TTC549 (cell line): ENCODE measurements around the gene CAMTA1.

Experiments used
- FAIRE-seq: peaks from 2 replicates; lab custom pipeline; 2012; peaks lifted over from hg19 to GRCh38; lab: Jason Lieb, UNC

CAMTA1 gene

DNA sequence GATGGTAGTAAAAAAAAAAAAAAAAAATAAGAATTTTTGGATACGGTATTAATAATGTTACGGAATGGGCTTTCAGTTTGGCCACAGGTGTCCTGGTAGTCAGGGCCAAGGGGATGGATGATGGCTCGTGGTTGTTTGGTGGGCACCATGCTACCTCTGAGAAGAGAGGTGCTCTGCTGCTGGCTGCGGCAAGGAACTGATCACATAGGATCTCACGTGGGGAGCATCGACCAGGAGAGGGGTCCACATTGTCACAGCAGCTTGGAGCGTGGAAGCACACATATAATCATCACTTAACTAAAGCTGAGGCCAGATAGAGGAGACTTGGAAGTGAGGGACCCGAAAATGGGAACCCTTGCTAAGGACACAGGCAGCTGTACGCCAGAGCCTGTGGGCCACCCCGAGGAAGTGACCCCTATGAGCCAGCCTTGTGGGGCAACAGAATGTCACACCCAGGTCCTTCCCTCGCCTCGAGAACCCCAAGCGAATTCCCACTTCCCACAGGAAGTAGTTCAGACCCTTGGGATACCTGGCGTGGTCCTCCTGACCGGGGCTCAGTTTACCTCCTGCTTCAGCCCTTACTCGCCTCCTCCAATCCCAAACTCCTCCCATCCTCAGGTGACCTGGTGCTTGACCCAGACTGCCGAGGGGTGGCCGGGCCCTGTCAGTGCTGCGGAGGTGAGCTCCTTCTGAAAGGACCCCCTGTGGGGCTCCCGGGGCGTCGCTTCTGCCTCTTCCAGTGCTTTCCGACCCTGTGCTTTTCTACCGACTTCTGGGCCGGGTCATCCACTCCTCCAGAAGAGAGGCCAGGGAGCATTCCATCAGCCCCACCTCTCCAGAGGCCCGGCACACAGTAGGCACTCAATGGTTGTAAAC, 222.0 kb downstream of the CAMTA1 start:
- FAIRE-seq, result no peak

DNA sequence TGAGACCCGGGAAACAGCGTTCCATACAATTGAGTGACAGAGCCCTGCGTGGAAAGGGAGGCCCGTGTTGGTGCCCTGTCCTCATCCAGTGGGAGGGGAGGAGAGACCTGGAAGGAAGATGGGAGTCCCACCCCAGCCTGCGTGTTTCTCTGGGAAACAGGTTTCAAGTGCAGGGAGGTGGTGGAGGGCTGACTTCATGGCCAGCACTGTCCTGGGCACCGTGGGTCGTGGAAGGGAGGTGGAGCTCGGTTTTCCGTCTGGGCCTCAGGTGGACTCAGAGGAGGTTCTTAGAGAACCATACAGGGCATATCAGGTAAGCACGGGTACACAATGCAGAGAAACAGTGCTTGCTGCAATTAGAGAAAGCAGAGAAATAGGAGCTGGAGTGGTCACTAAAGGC, 222.6 kb downstream of the CAMTA1 start:
- no peak for FAIRE-seq

DNA sequence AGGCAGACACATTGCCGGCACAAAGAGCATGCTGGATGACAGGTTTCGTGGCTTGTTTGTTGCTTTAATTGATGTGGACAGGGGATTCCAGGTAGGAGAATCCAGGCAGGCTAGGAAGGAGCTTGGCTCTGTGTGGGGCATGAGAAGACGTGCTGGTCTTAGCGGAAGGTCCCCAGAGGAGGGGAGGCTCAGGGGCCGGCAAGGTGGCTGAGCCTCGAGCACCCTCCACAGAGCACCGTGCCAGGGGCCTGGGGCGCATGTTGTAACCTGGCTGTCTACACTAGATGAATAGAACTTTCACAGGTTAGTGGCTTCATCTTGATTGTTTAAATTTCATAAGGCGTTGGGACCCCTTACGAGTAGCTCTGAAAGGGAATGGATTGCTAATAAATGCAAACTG, 223.1 kb downstream of the CAMTA1 start:
- no peak for FAIRE-seq

DNA sequence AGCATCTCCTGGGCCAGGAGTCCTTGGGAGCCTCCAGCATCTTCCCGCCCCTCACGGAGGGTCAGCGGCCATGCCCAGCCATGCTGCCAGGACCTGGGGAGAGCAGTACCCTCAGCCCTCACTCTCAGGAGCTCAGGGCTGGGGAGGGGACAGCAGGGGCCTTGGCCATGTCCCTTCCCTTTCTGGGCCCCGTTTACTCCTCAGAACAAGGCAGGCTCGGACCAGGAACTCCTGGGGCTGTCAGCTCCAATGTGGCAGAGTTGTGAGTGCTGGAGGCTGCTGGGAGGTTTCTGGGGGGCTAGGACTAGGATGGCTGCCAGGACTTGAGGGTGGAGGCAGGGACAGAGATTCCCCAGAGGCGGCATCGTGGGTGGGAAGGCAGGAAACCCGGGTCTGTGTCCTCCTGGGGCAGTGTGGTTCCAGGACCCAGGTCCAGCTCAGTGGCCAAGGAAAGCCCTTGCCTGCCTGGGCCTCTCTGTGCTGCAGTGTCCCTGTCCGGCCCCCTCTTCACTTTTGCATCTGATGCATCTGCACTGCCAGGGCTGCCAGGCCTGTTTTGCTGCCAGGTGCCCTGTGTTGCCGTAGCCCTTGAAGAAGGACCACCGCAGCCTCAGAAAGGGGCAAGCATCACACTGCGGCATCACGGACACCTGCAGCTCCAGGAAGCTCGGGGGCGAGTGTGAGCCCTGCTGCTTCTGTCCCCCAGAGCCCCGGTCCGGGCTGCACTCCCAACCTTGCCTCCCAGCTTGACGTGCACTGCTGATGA, 223.9 kb downstream of the CAMTA1 start:
- no peak for FAIRE-seq

DNA sequence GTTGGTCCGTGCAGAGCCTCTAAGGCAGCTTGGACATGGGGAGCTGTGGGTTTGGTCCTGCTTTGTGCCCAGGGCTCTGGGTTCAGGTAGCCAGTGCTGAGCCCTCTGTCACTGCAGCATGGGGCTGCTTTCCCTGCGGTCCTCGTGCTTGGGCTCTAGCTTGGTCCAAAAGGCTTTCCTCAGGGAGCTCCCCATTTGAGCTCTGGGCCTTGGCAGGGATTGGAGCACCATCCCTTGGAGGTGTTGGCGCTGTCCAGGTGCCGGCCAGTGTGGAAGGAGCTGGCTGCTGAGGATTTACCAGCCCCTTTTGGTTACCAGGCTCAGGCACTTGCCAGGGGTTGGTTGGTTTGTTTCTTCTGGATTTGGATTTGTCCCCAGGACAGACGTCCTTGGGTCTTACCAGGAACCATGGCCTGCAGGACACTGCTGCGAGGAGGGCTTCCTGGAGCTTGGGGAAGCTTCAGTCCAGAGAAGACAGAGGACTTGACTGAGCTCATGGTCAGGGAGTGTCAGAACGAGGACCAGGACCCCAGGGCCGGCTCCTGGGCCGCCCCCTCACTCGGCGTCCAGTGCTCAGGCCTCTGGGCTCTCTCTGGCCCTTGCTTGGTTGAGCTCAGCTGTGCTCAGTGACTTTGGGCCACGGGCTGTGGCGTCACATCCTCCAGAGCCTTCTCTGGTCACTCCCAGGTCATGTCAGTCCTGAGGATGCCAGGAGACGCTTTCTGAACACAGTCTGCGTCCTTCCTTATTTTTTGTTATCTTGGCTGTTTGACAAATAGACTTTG, 224.7 kb downstream of the CAMTA1 start:
- no peak for FAIRE-seq

DNA sequence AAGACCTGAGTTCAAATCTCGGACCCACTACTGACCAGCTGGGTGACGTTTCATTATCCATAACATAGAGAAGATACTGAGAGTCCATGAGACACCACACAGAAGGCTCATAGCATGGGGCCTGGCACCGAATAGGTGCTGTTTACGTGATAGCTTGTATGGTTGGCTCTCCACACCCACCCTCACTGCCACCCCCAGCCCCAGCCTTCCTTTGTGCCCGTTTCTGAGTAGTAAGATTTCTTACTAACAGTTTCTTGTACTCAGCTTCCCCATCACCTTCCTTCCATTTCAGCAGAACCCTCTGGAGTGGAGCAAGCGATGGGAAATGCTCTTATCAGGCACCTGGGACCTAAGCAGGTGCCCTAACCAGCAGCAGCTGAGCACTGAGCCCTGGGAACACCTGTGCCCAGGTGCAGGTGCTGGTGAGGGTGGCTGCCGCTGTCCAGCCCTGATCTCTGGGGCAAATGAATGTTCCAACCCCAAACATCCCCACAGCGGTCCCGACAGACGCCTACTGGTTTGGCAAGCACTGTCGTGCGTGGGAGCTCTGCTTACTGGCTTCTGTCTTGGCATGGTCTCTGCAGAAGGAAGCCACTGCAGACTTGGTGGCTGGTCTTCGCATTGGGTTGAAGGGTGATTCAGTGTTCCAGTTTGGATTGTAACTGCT, 225.4 kb downstream of the CAMTA1 start:
- no peak for FAIRE-seq

DNA sequence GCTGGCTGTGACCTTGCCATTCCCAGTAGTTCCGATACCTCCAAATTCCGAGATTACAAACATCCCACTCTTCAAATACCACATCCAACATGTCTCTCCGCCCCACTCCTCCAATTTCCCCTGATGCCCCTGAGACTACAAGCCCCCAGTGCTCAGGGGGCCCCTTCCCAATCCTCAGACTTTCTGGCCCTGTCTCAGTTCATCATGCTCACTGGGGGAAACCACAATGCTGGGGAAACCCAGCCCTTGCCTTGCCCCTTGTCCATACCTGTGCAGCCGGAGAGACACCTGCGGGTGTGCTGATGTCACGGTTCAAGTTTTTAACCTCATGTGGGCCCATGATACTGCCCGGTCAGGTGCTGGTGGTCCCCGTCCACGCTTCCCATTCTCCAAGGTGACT, 226.6 kb downstream of the CAMTA1 start:
- no peak for FAIRE-seq

DNA sequence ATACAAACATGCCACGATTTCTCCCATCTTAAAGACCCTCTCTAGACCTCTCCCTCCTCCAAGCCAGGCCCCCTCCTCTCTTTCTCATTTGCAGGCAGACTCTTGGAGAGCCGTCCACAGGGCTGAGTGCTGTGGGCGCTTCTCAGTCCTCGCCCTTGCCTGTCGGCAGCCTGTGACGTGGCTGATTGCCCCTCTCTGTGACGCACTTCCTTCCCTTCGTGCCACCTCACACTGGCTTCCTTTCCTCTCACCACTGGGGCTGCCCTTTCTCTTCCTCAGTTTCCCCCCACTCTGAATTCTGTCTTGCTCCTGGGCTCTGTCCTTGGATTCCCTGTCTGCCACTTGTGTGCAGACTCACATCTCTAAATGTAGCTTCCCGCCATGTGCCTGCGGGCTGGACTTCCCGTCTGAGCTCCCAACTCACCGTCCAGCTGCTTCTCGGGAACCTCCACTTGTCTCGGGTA, 227.2 kb downstream of the CAMTA1 start:
- no peak for FAIRE-seq

DNA sequence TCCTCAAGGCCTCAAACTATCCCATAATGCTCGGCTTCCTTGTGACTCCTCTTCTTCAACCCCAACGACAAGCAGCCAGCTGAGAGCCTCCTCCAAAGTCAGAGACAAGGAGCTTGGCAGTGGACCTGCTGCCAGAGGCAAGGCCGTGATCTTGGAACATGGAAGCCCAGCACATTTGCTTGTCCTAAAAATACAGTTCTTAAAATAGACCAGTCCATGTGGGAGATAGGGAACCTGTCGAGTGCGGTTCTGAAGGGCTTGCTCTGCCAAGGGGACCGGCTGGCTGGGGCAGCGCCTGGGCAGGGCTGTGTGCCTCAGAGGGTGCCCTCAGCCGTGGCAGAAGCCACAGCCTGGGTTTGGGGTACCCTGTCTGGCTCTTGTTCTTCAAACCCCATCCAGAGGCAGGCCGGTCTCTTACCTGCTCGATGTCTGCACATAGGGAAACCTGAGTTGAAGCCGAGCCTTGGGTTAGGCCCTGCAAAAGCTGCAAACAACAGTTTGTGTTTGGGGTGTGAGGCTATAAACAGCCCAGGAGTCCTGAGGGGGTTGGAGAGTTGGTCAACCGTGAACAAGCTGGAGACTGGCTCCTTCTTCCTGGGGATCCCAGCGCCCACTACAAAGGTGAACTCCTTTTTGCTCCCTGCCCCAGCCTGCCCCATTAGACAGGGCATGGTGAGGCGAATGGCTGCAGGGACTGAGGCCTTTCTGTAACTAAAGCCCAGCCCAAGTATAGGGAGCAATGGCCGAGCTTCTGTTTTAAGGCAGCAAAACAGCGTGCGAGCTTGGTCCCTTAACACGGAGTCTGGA, 228.8 kb downstream of the CAMTA1 start:
- FAIRE-seq, result no peak

DNA sequence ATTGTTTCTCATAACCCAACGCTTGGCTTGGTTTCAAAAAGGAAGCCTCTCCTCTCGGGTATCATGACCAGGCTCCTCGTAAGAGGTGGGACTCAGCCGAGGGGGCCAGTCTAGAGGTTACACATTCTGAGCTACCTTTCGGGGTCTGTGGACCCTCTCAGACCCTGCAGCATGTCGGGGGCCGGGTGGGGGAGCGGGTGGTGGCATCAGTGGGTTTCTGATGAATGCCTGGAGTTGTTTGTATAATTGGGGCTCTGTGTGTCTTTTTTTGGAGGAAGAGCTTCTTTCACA, 229.3 kb downstream of the CAMTA1 start:
- FAIRE-seq, result no peak

DNA sequence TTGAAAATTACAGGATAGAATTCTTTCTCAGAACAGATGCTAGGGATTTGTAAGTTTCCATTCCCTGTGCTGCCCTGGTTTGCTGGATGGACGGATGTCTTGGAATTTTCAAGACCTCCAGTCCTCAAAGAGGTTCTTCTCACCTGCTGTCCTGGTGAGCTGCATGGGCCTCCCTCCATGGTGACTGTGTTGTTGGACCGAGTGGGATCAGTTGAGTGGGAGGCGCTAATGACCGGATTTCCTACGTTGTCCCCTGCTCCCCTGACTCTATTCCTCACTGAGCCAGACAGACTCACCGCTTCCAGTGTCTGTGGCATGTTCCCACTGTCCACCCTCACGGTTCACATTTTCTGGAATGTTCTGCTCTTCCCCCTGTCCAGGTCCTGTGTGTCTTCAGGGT, 229.8 kb downstream of the CAMTA1 start:
- no peak for FAIRE-seq

DNA sequence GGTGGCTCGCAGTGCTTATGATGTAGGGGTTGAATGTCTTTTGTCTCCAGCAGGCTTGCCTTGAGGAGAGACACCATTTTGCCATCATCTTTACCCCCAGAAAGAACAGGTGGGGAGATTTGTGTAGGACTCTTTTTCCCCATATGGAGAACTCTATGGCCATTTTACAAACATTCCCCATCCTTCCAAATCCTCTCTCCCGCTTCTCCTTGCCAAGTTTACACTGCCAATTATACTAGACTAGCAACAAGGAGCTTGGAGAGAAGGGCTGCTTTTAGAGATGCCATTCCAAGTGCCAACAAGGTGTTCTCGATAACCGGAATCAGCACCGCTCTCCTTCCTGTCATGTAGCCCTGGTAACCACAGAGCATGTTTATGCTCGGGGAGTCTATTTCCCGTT, 233.1 kb downstream of the CAMTA1 start:
- no peak for FAIRE-seq

DNA sequence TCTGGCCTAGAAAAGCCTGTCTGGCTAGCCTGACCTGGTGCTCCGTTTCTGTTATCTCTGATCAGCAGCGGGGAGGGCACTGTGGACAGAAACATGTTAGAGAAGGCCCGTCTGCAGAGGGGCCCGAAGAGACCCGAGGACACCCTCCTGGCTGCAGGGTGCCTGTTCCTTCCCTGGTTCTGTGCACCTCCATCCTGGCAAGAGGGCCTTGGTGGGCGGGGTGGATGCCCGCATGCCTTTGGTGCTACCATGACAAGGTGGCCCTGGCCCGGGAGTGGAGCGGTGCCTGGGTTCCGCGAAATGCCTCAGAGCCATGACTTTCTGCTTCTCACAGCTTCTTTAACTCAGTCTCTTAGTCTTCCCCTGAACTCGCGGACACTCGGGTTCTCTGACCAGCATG, 233.6 kb downstream of the CAMTA1 start:
- FAIRE-seq, result no peak

DNA sequence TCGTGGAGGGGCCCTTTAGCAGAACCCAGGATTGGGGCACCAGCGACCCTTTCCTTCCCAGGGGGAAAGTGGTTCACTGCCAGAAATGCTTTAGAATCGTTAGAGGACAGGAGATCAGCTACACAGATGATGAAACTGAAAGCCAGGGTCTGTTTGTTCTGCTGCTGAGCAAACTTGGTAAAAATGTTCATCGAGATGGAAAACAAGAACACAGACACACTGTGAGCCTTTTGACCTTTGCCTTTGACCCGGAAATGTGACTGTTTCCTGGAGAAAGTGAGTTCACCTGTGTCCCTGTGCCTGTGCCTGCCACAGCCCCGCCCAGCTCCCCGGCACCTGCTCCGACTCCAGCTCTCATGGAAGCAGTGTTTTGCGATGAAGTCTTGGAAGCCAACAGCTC, 234.3 kb downstream of the CAMTA1 start:
- FAIRE-seq, result no peak

DNA sequence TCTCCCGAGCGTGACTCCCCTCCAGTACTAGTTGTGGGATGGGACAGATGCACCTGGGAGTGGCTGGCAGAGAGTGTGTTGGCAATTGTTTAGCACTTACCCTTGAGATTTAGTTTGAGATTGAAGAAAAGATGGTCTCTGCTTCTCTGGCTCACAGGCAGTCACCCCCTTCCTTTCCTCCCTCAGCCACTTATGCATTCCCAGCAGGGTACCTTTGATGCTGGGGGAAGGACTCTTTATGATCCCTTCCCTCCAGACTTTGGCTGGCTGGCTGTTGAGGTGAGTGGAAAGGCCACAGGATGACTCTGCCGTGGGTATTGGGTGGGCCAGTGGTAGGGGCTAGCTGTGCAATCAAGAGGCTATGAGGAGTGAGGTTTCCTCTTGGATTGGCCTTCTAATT, 236.8 kb downstream of the CAMTA1 start:
- FAIRE-seq, result no peak

DNA sequence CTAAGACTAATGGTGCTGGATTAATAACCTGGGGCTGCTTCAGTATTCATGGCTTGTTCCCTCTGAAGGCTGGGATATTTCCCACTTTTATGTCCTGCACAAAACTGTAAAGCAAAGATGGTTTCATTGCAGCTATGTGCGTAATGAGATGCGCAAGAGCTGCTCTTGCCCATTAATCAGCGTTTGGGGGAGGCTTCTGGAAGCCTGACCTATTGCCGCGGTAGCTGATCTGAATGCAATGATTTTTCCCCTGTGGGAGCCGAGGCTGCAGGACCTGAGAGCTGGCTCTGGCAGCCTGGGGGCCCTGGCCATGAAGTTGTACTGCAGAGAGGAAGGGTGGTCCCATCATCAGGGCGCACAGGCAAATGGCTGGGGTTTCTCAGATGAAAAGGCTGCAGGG, 239.8 kb downstream of the CAMTA1 start:
- no peak for FAIRE-seq

DNA sequence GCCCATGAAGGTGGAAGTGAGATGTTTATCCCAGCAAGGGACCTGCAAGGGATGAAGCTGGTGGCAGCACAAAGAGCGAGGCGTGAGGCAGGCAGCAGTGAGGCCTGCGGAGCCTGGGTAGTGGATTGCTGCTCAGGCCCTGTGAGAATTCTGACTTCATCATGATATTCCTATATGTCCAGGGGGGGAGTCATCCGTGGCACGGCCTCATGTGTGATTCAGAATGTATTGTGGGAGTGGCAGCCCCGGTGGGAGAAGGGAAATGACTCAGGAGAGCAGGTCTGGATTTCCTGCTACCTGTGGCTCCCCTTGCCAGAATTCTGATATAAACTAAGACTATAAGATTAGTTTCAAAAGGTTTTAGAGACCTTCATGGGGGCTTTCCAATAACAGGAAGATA, 240.9 kb downstream of the CAMTA1 start:
- no peak for FAIRE-seq

DNA sequence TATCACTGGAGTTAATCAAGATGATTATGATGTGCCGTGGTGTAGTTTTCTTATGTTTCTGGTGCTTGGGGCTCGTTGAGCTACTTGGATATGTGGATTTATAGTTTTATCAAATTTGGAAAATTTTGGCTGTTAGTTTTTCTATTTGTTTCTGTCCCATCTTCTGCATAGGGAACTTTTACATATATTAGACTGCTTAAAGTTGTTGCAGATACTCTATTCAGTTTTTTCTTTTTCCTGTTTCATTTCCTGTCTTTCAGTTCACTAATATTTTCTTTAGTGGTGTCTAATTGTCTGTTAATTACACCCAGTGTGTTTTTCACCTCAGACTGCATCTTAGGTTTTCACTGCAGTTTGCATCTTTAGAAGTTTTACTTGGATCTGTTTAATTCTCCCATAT, 247.7 kb downstream of the CAMTA1 start:
- no peak for FAIRE-seq

DNA sequence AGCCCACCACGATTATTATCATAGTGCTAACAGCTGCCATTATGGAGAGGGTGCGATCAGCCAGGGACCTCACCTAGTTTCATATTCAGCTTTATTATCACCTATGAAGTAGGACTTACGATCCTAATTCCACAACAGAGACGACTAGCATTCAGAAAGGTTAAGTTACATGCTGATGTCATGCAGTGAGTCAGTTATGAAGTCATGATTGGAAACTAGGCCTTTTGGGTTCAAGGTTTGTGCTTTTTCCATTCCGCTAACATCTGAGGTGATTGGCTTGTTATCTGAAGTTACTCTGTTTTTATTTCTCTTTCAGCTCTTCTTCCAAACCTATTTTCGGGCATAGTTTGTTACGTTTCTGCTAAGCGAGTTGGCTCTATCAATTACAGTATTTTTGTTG, 251.1 kb downstream of the CAMTA1 start:
- FAIRE-seq, result no peak

DNA sequence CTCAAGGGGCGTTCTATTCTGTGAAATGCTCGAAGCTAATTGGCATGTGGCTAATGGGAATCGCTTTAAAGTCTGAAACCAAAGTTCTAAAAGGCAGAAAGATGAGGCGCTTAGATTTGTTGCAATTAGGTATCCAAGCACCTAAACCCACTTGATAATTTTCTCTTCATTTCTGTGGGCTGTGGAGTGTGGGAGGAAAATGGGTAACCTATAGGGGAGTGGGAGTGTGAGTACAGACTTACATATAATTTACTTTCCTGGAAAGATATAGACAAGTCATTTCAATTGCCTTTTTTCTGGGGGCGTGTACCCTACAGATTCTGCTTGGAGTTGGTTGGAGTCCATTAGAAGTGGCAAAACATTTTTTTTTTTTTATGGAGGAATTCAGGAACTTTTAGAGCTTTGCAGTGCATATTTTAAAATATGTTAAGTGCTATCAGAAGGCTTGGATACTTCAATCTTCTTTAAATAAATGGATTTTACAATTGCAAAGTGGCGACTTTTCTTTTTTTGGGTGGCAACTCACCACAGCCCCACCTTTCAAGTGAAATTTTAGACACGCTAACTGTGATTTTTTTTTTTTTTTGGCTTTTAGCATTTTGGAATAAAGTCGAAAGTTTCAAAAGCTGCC, 254.5 kb downstream of the CAMTA1 start:
- no peak for FAIRE-seq
